ENCODE measurements around the gene TJP3.

The TJP3 gene

DNA sequence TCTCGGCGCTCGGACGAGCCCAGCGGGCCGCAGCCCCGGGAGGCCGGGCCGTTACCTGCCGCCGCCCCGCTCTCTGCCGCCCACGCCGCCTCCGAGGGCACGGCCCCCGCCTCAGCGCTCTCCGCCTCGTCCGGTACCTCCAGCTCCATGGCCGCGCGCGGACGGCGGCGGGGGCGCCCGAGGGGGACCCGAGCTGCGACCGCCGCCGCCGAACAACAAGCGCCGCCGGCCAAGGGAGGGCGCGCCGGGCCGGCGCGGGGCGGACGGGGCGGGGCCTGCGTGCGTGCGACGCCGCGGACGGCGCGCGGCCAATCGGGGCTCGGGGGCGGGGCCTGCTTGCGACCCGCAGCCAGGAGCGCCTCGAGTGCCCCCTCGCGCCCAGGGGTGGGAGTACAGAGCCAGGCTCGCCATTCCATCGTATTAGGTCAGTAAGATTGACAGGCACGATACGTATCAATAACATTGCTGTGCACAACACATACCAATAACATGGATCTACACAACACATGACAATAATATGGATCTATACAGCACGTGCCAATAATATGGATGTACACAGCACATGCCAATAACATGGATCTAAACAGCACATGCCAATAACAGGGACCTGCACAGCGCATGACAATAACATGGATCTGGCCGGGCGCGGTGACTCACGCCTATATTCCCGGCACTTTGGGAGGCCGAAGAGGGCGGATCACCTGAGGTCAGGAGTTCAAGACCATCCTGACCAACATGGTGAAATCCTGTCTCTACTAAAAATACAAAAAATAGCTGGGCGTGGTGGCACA is 7.7 kb upstream of the TJP3 start, which contains the start of gene PIP5K1C:
TSS of gene PIP5K1C (minus strand) at position 227 of the 791 bp plus-strand sequence. CDS start at position 149, 78 bp downstream.
- in situ Hi-C loops (cut with MboI; ENCODE audit: low sequenced_read_pairs): no loop called here

DNA sequence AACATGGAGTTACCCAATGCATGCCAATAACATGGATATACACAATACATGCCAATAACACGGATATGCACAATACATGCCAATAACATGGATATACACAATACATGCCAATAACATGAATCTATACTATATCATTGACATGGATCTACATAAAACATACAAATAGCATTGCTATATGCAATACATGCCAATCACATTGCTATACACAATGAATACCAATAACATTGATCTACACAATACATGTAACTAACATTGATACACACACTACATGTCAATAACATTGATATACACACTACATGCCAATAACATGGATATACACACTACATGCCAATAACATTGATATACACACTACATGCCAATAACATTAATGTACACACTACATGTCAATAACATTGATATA is 7.0 kb upstream of the TJP3 start:
- in situ Hi-C loops (cut with MboI; ENCODE audit: low sequenced_read_pairs): no loop called here

- in situ Hi-C loops (cut with MboI; ENCODE audit: low sequenced_read_pairs): no loop called here
These were observed 347 bp upstream of the TJP3 start for GRCh38 chr19:3707868-3708206.

DNA sequence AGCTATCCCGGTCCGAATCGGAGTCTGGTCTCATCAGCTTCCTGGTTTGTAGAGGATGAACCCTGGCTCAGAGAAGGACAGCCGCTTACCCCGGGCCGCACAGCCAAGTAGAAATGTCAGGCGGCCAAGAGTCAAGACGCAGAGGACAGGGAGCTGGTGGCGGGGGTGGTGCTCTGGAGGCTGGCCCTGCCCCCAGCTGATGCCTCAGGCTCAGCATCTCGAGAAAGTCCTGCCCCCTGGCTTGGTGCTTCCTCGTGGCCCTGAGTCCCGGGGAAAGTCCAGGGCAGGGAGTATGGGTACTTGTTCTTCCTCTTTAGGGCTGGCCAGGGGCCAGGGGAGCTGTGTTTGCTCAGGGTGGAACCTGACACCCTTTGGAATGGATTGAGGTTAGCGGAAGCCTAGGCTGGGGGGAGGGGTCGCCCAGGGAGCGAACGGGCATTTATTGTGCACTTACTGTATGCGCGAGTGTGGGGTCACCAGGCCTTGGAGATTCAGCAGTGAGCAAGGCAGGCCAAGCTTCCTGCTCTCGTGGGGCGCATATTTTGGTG is 2.2 kb downstream of the TJP3 start:
- in situ Hi-C loops (cut with MboI; ENCODE audit: low sequenced_read_pairs): no loop called here

GRCh38 chr19:3712663-3713611 is 4.8 kb downstream of the TJP3 start:
- in situ Hi-C loops (cut with MboI; ENCODE audit: low sequenced_read_pairs): no loop called here

DNA sequence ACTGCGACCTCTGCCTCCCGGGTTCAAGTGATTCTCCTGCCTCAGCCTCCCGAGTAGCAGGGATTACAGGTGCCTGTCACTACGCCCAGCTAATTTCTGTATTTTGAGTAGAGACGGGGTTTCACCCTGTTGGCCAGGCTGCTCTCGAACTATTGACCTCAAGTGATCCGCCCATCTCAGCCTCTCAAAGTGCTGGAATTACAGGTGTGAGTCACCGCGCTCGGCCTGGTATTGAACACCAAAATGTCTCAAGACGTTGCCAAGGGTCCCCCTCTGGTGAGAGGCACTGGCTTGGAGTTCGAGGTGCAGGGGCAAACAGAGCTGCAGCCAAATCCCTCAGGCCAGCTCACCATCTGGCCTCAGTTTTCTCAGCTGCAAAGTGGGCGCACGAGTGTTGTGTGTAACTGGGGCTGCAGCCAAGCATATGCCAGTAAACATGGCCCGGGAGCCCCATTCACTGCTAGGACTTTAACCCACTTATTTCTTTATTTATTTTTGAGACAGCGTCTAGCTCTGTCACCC is 8.0 kb downstream of the TJP3 start:
- in situ Hi-C loops (cut with MboI; ENCODE audit: low sequenced_read_pairs): no loop called here

GRCh38 chr19:3719868-3720267 is 11.7 kb downstream of the TJP3 start:
- in situ Hi-C loops (cut with MboI; ENCODE audit: low sequenced_read_pairs): no loop called here

- in situ Hi-C loops (cut with MboI; ENCODE audit: low sequenced_read_pairs): no loop called here
These were observed 12.2 kb downstream of the TJP3 start for GRCh38 chr19:3720349-3720917.

- in situ Hi-C loops (cut with MboI; ENCODE audit: low sequenced_read_pairs): no loop called here
These were observed 13.1 kb downstream of the TJP3 start for GRCh38 chr19:3721131-3721886.

DNA sequence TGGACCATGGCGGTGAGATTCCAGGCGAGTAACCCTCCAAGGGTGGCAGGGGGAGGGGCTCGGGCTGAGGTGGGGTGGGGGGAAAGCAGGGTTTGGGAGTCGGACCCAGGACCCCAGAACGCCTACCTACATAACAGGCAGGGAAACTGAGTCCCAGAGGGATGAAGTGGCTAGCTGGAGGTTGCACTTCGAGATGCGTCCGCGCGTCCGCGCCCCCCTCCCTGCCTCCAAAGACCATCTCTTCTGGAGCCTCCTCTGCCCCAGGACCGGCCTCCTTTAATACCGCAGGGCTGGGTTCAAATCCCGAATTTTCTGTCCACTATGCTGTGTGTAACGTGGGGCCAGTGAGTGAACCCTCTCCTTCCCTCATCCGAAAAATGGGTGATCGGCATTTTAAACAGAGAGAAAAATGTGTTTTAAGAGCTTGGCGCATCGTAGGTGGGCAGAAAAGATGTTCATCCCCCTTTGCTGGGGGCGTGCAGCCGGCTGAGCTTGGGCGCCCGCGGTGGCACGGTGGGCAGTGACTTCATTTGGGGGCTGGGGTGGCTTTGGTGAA is 13.8 kb downstream of the TJP3 start:
- in situ Hi-C loops (cut with MboI; ENCODE audit: low sequenced_read_pairs): no loop called here

DNA sequence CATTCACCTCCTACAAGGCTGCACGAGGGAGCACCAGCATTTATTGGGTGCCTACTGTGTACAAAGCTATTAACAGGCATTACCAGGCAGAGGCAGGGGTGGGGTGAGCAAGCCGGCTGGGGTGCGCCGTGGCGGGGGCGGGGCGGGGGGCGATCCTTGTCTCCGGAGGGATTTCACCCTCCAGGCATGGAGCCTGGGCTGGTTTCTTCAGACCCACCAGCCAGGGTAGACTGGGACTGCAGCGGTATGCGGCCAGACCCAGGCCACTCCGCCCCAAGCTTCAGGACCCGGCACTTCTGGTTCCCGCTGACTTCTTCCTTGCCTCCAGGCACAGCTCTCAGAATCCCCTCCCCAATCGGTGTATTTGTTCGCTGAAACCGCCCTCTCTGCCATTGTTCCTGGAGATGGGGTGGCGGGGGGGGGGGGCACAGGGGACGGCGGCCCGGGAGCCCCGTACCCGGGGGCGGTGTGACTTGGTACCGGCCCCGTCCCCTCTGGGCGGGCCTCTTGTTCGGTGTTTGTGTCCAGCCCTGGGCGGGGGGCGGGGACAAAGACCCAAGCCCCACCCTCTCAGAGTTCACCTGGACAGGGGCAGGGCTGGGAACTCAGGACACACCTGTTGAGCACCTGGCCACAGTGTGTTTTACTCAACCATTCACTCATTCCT is 14.4 kb downstream of the TJP3 start:
- in situ Hi-C loops (cut with MboI; ENCODE audit: low sequenced_read_pairs): no loop called here

DNA sequence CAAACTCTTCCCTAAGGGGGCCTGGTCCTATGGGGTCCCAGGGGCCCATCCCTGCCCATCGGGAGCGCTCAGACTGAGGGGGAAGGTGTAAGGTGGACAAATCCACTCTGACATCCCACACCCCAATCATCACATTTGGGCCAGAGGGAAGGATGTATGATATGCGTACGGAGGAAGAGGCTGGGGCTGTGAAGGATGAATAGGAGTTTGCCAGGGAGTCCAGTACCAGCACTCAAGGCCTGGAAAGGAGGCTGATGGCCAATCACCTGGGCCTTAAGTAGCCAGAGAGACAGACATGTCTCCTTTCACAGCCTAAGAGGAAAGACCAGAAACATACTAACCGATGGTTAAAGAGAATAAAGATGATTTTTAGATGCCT is 14.9 kb downstream of the TJP3 start:
- in situ Hi-C loops (cut with MboI; ENCODE audit: low sequenced_read_pairs): no loop called here

GRCh38 chr19:3723883-3724282 is 15.7 kb downstream of the TJP3 start:
- in situ Hi-C loops (cut with MboI; ENCODE audit: low sequenced_read_pairs): no loop called here

DNA sequence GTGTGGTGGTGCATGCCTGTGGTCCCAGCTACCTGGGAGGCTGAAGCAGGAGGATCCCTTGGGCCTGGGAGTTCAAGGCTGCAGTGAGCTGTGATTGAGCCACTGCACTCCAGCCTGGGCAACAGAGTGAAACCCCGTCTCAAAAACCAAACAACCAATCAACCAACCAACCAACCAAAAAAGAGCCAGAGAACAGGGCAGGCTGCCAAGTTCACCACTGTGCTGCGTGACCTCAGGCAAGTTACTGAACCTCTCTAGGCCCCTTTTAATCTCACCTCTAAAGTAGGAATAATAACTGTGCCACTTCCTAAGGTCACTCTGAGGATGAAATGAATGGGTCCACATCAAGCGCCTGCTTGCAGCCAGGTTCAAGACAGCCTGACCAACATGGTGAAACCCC is 16.9 kb downstream of the TJP3 start:
- in situ Hi-C loops (cut with MboI; ENCODE audit: low sequenced_read_pairs): no loop called here

DNA sequence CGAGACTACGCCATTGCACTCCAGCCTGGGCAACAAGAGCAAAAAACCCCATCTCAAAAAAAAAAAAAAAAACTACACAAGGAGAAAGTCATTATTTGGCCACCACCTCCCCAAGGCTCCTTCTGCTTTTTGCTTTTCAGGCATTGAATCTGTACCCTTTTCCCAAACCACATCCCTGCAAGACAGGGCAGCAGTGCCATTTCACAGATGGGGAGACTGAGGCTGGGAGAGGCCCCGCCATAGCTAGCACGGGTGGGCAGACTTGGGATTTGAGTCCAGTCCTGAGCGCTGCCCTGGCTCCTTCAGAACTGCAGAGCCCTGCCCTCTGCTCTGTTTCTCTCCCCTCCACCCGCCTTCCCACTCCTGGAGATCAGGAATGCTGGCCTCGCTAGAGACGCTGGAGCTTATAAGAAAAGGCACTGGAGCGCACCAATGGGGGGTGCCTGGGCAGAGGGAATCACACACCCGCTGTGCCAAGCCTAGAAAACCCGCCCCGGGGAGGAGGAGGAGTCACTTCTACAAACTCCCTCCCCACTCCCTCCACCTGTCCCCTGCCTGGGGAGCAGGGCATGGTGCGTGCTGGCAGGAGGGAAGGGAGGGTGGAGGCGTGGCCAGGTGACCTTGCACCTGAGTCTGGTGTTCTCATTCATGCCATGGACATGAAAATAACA is 17.6 kb downstream of the TJP3 start:
- in situ Hi-C loops (cut with MboI; ENCODE audit: low sequenced_read_pairs): no loop called here

DNA sequence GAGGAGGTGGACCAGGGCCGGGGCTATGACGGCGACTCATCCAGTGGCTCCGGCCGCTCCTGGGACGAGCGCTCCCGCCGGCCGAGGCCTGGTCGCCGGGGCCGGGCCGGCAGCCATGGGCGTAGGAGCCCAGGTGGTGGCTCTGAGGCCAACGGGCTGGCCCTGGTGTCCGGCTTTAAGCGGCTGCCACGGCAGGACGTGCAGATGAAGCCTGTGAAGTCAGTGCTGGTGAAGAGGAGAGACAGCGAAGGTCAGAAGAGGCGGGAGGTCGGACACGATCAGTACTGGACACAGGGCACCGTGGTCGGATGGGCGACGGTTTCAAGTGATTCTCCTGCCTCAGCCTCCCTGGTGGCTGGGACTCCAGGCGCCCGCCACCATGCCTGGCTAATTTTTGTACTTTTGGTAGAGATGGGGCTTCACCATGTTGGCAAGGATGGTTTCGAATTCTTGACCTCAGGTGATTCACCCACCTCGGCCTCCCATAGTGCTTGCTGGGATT is 22.3 kb downstream of the TJP3 start:
- in situ Hi-C loops (cut with MboI; ENCODE audit: low sequenced_read_pairs): no loop called here

DNA sequence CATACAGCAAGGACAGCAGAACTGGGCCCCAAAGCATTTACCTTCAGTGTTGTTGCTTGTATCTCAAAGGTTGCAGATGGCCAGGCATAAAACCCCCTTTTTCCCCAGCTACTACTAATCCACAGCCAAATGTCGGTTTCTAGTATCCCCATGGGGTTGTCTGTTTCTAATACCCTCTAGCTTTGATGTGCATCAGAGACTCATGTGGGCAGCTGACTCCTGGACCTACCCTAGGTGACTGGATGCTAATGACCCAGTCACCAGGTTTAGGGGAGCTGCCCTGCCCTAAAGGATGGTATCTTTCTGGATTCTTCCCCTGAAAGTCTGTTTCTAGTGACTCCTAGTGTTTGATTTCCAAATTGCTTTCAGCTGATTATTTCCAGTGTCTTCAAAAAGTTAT is 23.9 kb downstream of the TJP3 start:
- in situ Hi-C loops (cut with MboI; ENCODE audit: low sequenced_read_pairs): no loop called here

DNA sequence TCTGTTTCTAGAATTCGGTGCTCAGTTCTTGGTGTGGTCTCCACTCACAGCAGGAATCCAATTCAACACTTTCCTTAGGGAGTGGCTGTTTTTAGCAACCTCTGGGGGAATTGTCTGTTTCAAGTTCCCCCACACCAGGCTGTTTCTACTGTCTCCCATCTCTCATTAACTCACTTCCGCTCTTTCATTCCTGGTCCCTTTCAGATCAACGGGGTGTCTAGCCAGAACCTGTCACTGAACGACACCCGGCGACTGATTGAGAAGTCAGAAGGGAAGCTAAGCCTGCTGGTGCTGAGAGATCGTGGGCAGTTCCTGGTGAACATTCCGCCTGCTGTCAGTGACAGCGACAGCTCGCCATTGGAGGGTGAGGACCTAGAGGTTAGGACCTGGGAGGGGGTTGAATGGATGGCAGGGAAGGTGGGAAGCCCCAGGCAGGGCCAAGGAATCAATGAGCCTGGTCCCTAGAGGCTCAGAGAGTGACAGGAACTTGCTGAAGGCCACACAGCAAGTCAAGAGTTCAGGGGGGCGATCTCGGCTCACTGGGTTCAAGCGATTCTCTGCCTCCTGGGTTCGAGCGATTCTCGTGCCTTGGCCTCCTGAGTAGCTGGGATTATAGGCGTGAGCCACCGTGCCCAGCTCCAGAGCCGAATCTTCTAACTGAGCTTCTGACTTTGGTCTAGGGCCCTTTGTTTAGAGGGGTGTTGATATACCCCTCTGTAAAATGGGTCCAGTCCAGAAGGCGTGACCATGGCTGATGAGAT is 25.5 kb downstream of the TJP3 start:
- in situ Hi-C loops (cut with MboI; ENCODE audit: low sequenced_read_pairs): no loop called here

All from HL-60/S4 (cell line).